Stimulated activated CD4-positive, alpha-beta T cell treated with anti-CD3 and anti-CD28 coated beads, Interleukin-4, amount 100 ng/mL, for 1 hour (primary cell): ENCODE measurements around the gene STAT4.

ENCODE experiments used
- DNase-seq: peaks from one replicate; pipeline ENCODE4 v3.0.0-alpha.2; 2020

Gene STAT4

GRCh38 chr2:191174442-191174841 is 23.6 kb upstream of the STAT4 start:
- DNase-seq: no peak

- DNase-seq: no peak
Measured at GRCh38 chr2:191173206-191173605, 22.4 kb upstream of the STAT4 start.

GRCh38 chr2:191171708-191172355 is 21.0 kb upstream of the STAT4 start:
- no peak for DNase-seq

GRCh38 chr2:191171286-191171685 is 20.5 kb upstream of the STAT4 start:
- no peak for DNase-seq

GRCh38 chr2:191170773-191171172 is 20.0 kb upstream of the STAT4 start:
- DNase-seq: no peak

- no peak for DNase-seq
Measured at GRCh38 chr2:191170301-191170636, 19.5 kb upstream of the STAT4 start.

GRCh38 chr2:191169456-191170300 is 18.9 kb upstream of the STAT4 start:
- no peak for DNase-seq

- DNase-seq: no peak
Measured at GRCh38 chr2:191167766-191168165, 17.0 kb upstream of the STAT4 start.

- no peak for DNase-seq
Measured at GRCh38 chr2:191166756-191167445, 16.1 kb upstream of the STAT4 start.

- DNase-seq: no peak
Measured at GRCh38 chr2:191166111-191166755, 15.4 kb upstream of the STAT4 start.

GRCh38 chr2:191165176-191165643 is 14.4 kb upstream of the STAT4 start:
- DNase-seq: no peak

- no peak for DNase-seq
Measured at GRCh38 chr2:191158747-191159146, 8.0 kb upstream of the STAT4 start.

- DNase-seq: no peak
Measured at GRCh38 chr2:191158193-191158592, 7.4 kb upstream of the STAT4 start.

GRCh38 chr2:191155608-191156071 is 4.8 kb upstream of the STAT4 start:
- no peak for DNase-seq

GRCh38 chr2:191153716-191154115 is 2.9 kb upstream of the STAT4 start:
- DNase-seq: no peak

GRCh38 chr2:191152482-191153240 is 1.9 kb upstream of the STAT4 start:
- no peak for DNase-seq

- no peak for DNase-seq
Measured at GRCh38 chr2:191151331-191151730, 537 bp upstream of the STAT4 start.

- DNase-seq: no peak
Measured at GRCh38 chr2:191150230-191150599, 579 bp downstream of the STAT4 start.

- DNase-seq: no peak
Measured at GRCh38 chr2:191149391-191149790, 1.4 kb downstream of the STAT4 start.

GRCh38 chr2:191148791-191149190 is 2.0 kb downstream of the STAT4 start:
- DNase-seq: no peak

GRCh38 chr2:191148281-191148680 is 2.5 kb downstream of the STAT4 start:
- no peak for DNase-seq

GRCh38 chr2:191145769-191146471 is 4.9 kb downstream of the STAT4 start:
- DNase-seq: no peak
